HG03097 (cell line): Measurements from ENCODE around the gene PAX6.

Experiments
- ATAC-seq: cut with Tn5 transposase; IDR thresholded peaks from one replicate; pipeline ENCODE4 v1.9.1; 2021; ENCODE audit not compliant: unreplicated experiment, low FRiP score

The PAX6 gene

DNA sequence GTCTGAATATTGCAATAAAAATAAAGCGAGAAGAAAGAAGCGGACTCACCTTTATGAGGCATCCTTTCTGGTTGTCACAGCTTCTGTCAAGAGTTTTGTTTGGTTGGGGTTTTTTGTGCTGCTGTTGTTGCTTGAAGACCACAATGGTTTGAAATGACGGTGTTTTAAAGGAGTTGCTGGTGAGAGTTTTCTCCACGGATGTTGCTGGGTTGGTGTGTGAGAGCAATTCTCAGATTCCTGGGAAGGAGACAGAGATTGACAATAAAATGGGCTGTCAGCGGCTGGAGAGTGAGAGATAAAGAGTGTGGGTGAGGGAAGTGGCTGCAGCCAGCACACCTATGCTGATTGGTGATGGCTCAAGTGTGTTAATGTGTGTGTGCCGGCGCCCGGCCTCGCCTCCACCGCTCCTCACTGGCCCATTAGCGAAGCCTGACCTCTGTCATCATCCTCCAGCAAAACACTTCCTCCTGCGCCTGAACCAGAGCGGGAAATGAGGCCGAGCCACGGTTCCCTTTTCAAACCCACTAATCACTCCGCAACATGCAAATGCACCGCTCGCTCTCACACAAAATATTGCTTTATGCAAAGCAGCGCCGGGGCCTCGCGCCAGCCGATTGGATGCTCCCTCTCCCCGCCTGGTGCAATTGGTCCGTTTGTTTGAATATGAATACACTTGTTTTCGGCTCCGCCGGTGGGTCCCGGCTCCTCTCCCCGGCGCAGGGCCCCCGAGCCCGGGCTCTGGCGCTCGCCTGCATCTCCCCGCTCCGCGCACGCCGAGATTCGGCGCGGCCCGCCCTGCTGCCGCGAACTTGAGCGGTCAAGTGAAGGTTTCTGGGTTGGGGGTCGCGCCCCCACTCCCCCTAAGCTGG is at the start of gene PAX6:
Gene PAX6, minus strand, starts transcription at position 544 of the 869 bp plus-strand sequence. CDS start 4,911 bp downstream, outside the sequence.
- peak; percentile 49 for ATAC-seq

DNA sequence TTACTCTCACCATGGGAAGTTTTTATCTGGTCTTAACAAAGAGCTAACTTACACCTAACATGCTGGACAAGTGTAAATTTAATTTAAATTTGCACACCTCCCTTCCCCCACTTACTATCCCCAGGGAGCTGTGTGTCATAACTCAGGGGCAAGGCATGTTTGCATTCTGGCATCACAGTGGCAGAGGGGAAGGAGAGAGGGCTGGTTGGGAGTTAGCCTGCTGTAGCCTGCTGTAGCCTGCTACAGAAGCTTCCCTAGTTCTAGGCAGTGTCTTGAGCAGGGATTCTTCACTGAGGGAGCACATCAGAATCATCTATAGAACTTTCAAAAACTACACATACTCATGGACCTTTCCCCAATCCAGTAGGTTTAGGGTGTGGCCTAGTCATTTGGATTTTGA is 49.3 kb upstream of the PAX6 start:
- no peak for ATAC-seq

DNA sequence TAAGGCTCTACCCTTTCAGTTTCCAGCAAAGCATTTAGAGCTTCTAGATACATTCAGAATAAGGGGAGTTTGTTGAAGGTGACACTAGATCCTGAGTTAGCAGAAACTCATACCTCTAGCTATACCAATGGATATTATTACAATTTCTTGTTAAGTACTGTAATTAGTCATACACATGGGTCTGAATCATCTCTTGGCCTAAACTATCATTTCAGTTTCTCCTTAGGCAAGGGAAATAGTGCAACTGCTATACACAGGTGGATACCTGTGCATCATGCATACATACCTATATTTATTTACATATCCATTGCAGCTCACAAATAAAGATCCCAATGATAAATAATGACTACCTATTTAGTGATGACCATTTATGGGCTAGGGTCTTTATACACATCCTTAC is 45.1 kb upstream of the PAX6 start:
- no peak for ATAC-seq

DNA sequence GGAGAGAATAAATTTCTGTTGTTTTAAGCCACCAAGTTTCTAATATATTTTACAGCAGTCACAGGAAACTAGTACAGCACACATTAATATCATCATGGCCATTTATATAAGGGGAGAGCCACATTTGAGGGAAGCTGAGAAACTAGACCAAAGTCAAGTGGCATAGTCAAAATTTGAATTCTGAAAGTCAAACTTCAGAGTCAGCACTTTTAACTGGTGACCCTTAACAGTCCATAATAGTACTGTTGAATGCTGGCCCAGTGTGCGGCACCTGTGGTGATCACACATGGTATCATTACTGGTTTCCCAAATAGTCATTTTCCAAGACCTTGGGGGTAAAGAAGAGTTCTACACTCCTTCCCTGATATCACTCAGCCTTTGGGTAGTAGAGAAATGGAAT is 44.3 kb upstream of the PAX6 start:
- no peak for ATAC-seq

DNA sequence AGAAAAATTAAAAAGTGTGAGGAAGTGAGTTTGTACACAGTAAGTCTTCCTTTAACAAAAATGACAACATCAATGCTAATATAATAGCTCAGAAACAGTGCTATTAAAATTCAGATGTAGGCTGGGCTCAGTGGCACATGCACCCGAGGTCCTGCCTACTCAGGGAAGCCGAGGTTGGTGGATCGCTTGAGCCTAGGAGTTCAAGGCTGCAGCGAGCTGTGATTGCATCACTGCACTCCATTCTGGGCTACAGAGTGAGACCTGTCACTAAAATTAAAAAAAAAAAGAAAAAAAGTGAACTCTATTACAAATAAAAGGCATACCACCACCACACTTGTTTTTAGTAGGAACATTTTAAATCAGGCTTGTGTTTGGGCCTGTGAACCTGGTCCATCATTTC is 39.2 kb upstream of the PAX6 start:
- ATAC-seq = no peak

DNA sequence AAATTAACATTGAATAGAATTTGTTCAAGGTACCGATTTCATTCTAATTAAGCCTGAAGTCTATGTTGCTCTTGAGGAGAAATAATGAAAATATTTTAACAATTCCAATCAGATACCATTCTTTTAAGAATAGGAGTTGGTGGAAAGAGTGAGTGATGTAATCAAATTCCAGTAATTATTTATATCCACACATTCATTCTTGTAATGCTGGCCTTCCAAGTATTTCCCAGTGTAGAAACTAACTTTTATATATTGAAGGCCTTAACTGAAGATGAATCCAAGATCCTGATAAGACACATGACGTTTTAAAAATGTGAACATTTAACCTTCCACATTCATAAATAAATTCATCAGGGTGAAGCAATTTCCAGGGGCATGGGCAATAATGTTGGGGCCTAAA is 36.6 kb upstream of the PAX6 start:
- ATAC-seq = no peak

DNA sequence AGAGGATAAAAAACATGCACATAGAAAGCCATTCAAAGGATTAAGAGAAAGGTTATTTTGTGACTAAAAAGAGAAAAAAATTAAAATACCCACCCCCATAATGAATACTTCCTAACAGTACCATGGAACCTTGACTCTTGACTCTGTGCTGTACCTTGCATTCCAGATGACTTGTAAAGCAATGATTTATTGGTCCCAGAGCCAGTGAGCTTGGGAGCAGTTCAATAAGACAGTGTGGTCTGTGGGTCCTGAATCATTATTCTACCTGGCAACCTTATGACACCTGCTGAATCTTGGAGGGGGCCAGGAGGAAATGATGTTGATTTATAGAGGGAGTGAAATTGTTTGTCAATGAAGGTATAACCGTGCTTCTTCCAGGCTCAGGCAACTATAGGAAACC is 34.2 kb upstream of the PAX6 start:
- no peak for ATAC-seq

DNA sequence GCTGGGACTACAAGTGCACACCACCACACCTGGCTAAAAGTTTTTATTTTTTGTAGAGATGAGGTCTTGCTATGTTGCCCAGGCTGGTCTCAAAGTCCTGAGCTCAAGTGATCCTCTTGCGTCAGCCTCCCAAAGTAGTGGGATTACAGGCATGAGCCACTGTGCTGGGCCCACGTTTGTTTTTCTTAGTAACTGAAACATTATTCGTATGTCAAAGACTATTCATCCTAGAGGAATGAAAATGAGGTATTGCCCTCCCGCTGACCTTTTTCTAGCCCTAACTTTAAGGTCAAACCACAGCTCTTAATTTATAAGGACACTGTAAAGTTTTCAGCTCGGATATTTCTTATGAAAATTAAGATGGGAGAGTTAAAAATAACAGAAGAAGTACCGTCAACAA is 33.2 kb upstream of the PAX6 start:
- ATAC-seq = no peak

DNA sequence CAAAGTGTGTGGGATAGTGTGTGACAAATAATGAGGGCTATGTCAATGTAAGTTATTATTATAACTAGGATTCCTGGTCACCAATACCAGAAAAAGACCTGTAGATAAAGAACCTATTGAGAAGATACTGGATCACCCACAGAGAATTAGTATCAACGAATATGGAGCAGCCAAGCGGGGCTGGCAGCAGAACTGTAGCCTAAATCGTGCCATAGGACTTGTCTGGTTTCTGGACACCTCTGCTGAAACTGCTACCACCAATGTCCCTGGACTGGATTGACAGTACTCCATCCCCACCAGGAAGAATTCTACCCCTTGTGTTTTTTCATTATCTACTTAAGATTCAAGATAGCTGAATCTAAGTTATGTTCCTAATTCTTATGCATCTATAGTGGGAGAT is 30.3 kb upstream of the PAX6 start:
- ATAC-seq = no peak

DNA sequence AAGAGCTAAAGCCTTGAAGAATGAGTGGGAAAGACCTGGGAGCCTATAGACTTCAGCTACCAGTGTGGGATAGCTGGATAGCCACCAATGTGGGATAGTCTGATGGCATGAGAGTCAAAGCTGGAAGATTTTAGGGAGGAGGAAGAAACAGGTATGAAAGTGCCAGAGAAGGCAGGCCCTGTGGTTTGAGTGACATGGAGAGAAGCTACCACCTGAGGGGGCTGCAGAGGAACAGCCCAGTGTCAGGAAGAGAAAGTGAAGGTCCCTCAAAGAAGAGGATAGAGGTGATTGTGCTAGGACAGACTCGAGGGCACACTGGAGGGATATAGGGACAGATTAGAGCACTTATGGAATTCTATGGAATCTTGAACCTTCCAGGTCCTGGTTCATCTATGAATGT is 23.1 kb upstream of the PAX6 start:
- ATAC-seq = no peak

DNA sequence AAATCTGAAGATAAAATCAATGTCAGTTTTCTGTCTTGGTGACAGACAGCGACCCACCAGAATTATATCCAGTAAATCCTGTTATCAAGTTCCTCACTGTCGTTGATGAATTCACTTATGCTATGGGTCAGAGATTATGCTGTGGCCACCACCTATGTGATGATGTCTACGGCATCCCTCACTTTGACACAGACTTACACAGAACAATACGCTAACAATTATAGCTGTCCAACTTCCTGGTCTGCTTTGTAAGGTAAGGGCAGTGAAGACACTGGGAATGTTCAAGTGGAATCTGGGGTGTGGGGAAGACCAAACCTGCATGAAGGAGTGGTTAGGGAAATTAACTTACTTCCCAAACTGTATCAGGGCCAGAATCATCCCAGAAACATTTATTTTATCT is 19.3 kb upstream of the PAX6 start:
- no peak for ATAC-seq

DNA sequence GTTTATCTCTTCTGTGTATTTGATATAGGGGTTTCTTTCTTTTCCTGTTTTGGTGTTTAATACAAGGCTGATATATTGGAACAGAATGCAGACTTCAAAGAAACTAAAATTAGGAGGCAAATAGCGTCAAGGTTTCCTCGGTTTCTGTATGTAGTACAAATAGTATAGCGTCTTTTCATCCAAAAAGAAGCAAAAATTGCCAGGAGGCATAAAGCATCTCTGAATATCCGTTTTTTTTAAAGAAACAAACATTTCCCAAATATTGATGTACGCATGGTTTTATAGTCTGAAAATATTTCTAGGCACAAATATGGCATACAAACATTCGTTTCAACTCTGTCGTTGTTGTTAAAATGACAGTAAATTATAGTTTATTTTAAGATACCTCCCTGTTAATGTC is 17.1 kb upstream of the PAX6 start:
- ATAC-seq = no peak

DNA sequence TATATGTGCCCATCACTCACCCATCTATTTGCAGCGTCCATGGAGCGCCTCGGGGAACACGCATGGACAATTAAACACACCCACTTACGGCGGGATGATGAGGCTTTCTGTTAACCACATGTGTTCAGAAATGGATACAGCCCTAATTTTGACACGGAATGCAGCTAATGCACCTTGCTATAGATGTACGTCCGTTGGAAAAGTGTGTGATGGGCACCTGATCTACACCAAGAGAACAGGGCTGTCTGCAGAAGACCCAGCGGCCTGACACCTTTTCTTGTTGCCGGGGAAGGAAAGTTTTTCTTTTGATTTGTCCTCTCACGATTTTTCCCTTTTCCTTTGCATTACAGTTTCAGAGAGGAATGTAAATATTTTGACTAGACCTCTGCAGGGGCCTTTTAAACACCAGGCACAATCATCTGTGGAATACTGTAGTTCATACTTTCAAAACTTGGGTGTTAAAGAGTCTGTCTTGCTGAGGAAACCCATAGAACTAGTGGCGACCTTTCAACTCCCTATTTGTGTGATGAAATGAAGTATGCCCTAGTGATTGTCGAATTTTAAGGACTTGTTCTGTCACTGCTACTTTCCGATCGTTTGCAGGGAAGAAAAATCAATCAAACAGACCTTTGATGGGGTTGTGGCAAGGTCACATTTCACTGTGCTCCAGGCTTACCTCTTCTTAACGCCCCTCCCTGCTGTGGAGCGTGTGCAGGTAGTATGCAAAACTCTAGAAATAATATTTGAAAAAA is 16.5 kb upstream of the PAX6 start:
- ATAC-seq = no peak

DNA sequence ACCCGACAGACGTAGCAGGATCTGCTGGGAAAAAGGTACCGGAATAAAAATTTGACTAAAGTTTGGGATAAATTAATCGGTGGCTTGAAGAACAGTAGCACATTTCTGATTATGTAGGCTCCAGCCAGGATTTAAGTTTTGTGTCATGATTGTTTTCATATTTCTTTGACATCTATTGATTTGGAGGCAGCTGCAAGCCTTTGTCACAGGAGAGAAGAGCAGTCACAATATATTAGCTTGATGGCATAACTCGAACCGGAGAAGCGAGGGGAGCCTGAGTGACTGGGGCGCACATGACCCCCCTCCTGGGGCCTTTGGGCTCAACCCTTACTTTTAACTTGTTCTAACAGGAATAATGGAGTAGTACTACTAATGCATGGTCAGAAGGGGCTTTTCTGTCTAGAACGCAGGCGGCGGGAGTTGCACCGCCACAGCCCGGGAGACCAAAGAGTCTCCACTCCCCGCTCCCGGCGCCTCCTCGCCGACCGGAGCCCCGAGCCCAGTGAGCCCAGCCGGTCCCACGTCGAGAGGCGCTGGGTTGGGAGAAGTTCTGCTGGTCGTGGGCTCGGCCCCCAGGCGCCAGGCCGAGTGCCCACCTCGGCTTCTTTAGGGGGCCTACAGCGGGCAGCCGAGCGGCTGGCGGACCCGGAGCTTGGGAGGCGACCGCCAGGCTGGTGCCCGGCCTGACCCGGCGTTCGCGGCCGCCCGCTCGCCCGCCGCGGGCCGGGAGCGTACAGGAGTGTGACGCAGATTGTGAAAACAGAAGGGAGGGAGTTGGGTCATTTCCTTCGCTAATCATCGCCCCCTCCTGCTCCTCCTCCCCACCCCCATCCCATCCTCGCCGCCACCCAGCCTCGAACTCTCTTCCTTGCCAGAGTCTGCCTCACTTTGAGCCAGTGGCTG is 15.7 kb upstream of the PAX6 start:
- no peak for ATAC-seq

DNA sequence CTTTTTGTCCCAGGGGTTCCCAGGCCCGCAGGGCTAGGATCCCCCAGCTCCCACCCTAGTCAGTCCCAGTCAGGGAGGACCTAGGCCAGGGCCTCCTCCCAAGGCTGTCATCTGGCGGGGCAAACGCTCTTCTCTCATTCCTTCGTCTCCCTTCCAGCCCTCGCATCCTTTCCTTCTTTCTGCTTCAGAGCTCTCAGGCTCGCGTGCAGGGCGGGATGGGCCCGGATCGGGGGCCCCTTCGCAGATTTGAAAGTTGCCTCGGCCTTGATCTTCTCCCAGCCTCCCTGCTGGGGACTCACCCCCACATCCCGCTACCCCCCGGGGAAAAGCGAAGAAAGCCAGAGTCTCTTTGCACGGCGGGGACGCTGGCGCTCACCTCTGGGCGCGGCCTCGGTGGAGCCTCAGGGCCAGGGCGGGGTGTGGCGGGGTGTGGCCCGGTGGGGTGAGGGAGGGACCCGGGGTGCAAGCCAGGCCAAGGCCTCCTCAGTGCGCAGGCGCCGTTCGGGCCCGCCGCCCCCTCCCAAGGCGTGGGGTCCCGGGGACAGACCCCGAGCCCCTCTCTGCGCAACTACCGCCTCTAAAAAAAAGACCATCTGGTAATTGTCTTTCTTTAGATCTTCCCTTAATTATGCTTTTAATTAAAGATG is 14.8 kb upstream of the PAX6 start:
- no peak for ATAC-seq

DNA sequence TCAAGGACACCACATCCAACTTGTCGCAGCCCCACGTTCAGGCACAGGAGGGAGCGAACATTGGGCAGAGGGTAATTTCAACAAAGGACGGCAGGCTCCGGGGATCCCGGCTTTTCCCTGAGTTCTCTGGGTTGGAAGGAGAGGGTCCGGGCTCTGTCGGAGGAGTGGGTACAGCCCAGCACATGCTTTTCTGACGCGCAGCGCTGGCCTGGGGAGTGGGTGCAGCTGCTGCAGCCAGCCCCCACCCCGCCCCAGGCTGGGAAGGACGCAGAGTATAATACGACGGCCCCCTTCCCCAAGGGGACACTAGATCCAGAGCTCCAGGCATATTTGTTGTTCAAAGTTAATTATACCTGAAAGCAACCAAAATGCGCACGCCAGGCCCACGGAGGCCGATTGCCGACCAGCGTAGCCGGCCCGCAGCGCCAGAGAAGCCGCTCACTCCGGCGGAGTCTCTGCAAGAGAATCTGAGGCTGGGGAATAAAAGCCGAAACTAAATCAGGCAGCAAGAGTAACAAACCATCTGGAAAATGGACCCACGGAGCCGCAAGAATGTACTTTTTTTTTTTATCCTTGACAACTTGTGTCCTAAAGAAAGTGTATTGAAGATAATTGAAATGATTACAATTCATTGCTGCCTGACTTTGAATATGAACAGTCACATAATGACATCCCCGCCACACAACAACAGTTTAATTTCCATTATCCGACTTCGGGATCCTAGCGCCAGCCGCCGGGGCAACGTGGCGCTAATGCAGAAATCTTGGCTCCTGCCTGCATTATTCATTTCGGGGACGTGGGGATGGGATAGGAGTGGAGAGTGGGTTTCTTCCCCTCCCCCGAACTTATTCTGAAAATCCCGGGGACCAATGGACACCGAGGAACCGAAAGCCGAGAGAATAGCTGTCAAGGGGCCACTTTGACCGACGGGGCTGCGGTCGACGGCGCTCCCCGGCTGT is 14.0 kb upstream of the PAX6 start:
- no peak for ATAC-seq

DNA sequence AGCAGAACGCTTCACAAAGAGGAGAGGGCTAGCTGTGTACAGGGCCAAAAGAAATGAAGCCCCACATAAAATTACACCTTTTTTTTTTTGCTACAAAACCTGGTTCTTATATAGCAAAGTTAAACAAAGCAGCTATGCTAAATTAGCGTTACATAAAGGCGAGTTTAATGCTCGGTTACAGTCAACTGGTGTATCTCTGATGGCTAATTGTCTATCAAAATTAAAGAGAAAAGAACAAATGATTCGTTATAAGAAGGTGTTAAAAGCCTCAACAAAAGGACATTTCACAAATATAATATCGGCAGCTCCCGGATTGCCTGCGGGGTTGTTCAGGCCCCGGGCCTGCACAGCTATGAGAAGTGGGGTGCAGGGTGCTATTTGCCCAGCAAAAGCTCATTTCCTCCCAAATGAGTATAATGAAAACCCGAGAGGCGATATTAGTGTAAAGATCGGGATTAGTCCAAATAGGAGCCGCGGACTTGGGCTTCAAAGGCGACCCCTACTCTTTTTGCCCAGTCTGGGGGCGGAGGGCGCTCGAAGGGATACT is 13.3 kb upstream of the PAX6 start:
- ATAC-seq = no peak

DNA sequence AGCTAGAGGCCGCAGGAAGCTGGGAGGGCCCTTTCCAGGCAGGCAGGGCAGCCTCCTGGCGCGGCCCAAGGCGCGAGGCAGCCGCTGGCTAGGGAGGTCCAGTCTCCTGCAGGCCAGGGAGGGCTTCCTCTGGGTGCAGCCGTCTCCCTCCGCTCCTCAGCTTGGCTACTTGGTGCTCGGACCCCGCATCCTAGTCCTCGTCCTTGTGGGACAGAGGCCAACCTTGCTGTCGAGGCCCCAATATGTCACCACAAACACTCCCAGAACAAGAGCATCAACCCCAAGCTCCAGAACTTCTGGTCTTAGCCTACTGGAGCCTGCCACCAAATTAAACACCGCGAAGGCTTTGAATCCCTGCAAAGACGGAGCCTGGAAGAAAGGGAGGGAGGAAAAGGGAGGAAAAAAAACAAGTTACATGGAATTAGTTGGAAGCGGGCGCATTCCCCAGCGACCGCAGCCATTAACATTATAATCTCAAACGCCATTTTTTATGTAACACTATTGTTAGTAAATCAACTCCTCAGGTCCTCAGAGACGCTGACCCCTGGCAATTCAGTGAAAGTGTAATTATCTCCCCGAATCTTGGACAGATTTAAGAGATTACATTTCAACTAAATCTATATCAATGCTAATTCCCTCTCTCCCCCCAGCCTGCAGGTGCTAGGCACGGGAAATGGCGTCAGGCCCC is 12.7 kb upstream of the PAX6 start:
- ATAC-seq = no peak
